GM19395 (cell line): Measurements from ENCODE around the gene CDK5RAP2.

Source experiments
- ATAC-seq: cut with Tn5 transposase; IDR thresholded peaks from one replicate; pipeline ENCODE4 v1.9.1; 2021; ENCODE audit warnings: mild to moderate bottlenecking, moderate library complexity; ENCODE audit not compliant: unreplicated experiment

Gene CDK5RAP2

GRCh38 chr9:120386390-120387131 lies 193.4 kb downstream of the CDK5RAP2 start:
- ATAC-seq = no peak

- ATAC-seq = no peak
These were observed 194.2 kb downstream of the CDK5RAP2 start for GRCh38 chr9:120385606-120386389.

- ATAC-seq = no peak
These were observed 195.1 kb downstream of the CDK5RAP2 start for GRCh38 chr9:120384925-120385272.

- ATAC-seq = no peak
These were observed 195.7 kb downstream of the CDK5RAP2 start for GRCh38 chr9:120383999-120384924.

GRCh38 chr9:120383611-120383998 lies 196.4 kb downstream of the CDK5RAP2 start:
- ATAC-seq = no peak

GRCh38 chr9:120382453-120382852 lies 197.5 kb downstream of the CDK5RAP2 start:
- no peak for ATAC-seq

- ATAC-seq = no peak
These were observed 198.1 kb downstream of the CDK5RAP2 start for GRCh38 chr9:120381839-120382238.

- ATAC-seq = no peak
These were observed 200.4 kb downstream of the CDK5RAP2 start for GRCh38 chr9:120379611-120380010.

GRCh38 chr9:120378680-120379079 lies 201.3 kb downstream of the CDK5RAP2 start:
- no peak for ATAC-seq

- no peak for ATAC-seq
These were observed 202.5 kb downstream of the CDK5RAP2 start for GRCh38 chr9:120377268-120378159.

- no peak for ATAC-seq
These were observed 203.9 kb downstream of the CDK5RAP2 start for GRCh38 chr9:120376101-120376500.

- ATAC-seq = no peak
These were observed 204.7 kb downstream of the CDK5RAP2 start for GRCh38 chr9:120375316-120375715.

- no peak for ATAC-seq
These were observed 205.2 kb downstream of the CDK5RAP2 start for GRCh38 chr9:120374817-120375216.

- no peak for ATAC-seq
These were observed 205.7 kb downstream of the CDK5RAP2 start for GRCh38 chr9:120374239-120374638.

GRCh38 chr9:120372040-120372439 lies 207.9 kb downstream of the CDK5RAP2 start:
- no peak for ATAC-seq

GRCh38 chr9:120369608-120370220 lies 210.3 kb downstream of the CDK5RAP2 start:
- ATAC-seq = no peak

- ATAC-seq = no peak
These were observed 211.2 kb downstream of the CDK5RAP2 start for GRCh38 chr9:120368799-120369198.

GRCh38 chr9:120366644-120367019 lies 213.3 kb downstream of the CDK5RAP2 start:
- no peak for ATAC-seq

- no peak for ATAC-seq
These were observed 214.6 kb downstream of the CDK5RAP2 start for GRCh38 chr9:120365386-120365785.

GRCh38 chr9:120363697-120364096 lies 216.3 kb downstream of the CDK5RAP2 start:
- ATAC-seq = no peak
